Measurements from ENCODE around the gene LRMDA. TPM values are rescaled to one million over a fixed set of nuclear protein-coding genes. Genes with fewer than 3 reads are reported as not detected.

The LRMDA gene
- total and polyA plus RNA-seq, 2 donors (not counting 3 experiments of a cell fraction or from before 2014, with no cell fraction given), result 9.7 to 18.0 TPM

DNA sequence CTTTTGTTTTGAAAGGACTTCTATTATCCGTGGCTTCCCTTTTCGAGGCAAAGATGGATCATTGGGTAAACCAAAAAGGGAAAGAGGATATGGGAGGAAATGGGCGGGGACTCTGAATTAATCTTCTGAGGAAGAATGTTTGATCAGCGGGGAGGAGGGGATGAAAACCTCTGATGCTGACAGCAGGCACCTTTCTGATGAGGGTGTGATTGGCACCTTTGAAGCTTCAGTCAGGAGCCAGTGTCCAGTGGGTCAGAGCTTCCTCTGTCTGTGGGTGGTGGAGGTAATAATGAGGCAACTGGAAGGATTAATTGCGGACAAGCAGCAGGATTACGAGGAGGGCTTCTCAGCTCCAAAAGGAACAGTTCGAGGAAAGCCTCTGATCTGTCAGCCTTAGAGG is 877.6 kb downstream of the LRMDA start:
- Histone ChIP-seq H3K9ac (replicated peaks; ENCODE audit: extremely low read depth, insufficient read depth, low read length) (no peak overlapping the region), H3K36me3 (ENCODE audit: control insufficient read depth in 2 of 2, extremely low read depth in 1 of 2, insufficient read depth in 2 of 2, low read length in 2 of 2) (no peaks in the 10 kb centered on the region), H3K9me3 (replicated peaks; ENCODE audit: control insufficient read depth, insufficient read depth, low read length) (no peaks in the 10 kb centered on the region), H3K9me1 (replicated peaks; ENCODE audit: control insufficient read depth, extremely low read depth, insufficient read depth, low read length) (no peaks in the 10 kb centered on the region), H3K4me1 (ENCODE audit: control insufficient read depth, extremely low read depth, insufficient read depth, low read length) (peaks cover 6% of the 10 kb centered on the region), H4K20me1 (replicated peaks; ENCODE audit: control insufficient read depth, extremely low read depth, insufficient read depth, low read length) (no peaks in the 10 kb centered on the region), H3K4me3 (replicated peaks in 1 of 3; ENCODE audit: insufficient read depth in 1 of 3, low read depth in 1 of 3, low read length in 3 of 3) (no peak overlapping the region), H3K27me3 (ENCODE audit: control insufficient read depth in 2 of 2, insufficient read depth in 2 of 2, low read length in 2 of 2) (no peaks in the 10 kb centered on the region), H3K27ac (ENCODE audit: insufficient read depth, low read depth, low read length) (no peak overlapping the region), H3K79me2 (ENCODE audit: control insufficient read depth, insufficient read depth, low read length) (no peaks in the 10 kb centered on the region), H3K4me2 (ENCODE audit: insufficient read depth, low read length) (peak overlapping the region; percentile 16), H2AFZ (ENCODE audit: low read depth, low read length) (no peak overlapping the region)
- CTCF ChIA-PET, result interaction anchor here (1.4 kb wide), 1 partner anchor 12 kb away, joined by 3 read pairs; no protein-coding TSS in a partner anchor
- dilution Hi-C loops (cut with MboI; ENCODE audit: extremely low pct_ligation_motif_present, low sequenced_read_pairs), result no loop called here
- POLR2A ChIA-PET, result no interaction called here
- intact Hi-C loops (cut with micrococcal nuclease), result no loop called here
- TF ChIP-seq EZH2 (IDR thresholded peaks at IDR 0.05; ENCODE audit: borderline replicate concordance, low read depth, low read length, severe bottlenecking) (no peak), GATA2 (IDR thresholded peaks at IDR 0.05; ENCODE audit: insufficient read depth, insufficient read length, low read depth, low read length) (no peak), POLR2AphosphoS5 (IDR thresholded peaks at IDR 0.05; ENCODE audit: insufficient read depth, low read depth, low read length) (no peak), MYC (IDR thresholded peaks at IDR 0.05; ENCODE audit: low read depth, low read length) (no peak), FOS (IDR thresholded peaks at IDR 0.05; ENCODE audit: borderline replicate concordance, insufficient read depth, low read length) (no peak)
- no TSS peak for BruUV-seq (replicated peaks)
- DNase-seq (ENCODE audit: low read depth, low spot score) (no peak), FAIRE-seq (no peak)

GRCh38 chr10:76309741-76310587 is 878.5 kb downstream of the LRMDA start:
- FAIRE-seq (no peak), DNase-seq (ENCODE audit: low read depth, low spot score) (peak; percentile 31)
- ChIA-PET CTCF (interaction anchor here (1.4 kb wide), 1 partner anchor 13 kb away, joined by 3 read pairs; no protein-coding TSS in a partner anchor), POLR2A (no interaction called here)
- Histone ChIP-seq H3K9ac (replicated peaks; ENCODE audit: extremely low read depth, insufficient read depth, low read length) (no peak overlapping the region), H3K36me3 (ENCODE audit: control insufficient read depth in 2 of 2, extremely low read depth in 1 of 2, insufficient read depth in 2 of 2, low read length in 2 of 2) (no peaks in the 10 kb centered on the region), H3K9me3 (replicated peaks; ENCODE audit: control insufficient read depth, insufficient read depth, low read length) (no peaks in the 10 kb centered on the region), H4K20me1 (replicated peaks; ENCODE audit: control insufficient read depth, extremely low read depth, insufficient read depth, low read length) (no peaks in the 10 kb centered on the region), H3K4me3 (replicated peaks in 1 of 3; ENCODE audit: insufficient read depth in 1 of 3, low read depth in 1 of 3, low read length in 3 of 3) (no peak overlapping the region), H3K27me3 (ENCODE audit: control insufficient read depth in 2 of 2, insufficient read depth in 2 of 2, low read length in 2 of 2) (no peaks in the 10 kb centered on the region), H2AFZ (ENCODE audit: low read depth, low read length) (no peak overlapping the region), H3K4me2 (ENCODE audit: insufficient read depth, low read length) (no peak overlapping the region), H3K9me1 (replicated peaks; ENCODE audit: control insufficient read depth, extremely low read depth, insufficient read depth, low read length) (no peaks in the 10 kb centered on the region), H3K79me2 (ENCODE audit: control insufficient read depth, insufficient read depth, low read length) (no peaks in the 10 kb centered on the region), H3K27ac (ENCODE audit: insufficient read depth, low read depth, low read length) (no peak overlapping the region), H3K4me1 (ENCODE audit: control insufficient read depth, extremely low read depth, insufficient read depth, low read length) (peaks cover 6% of the 10 kb centered on the region)
- intact Hi-C loops (cut with micrococcal nuclease) (loop anchor here (5.0 to 10.0 kb wide), 2 partner anchors 115 to 182 kb away; no protein-coding TSS in a partner anchor), dilution Hi-C loops (cut with MboI; ENCODE audit: extremely low pct_ligation_motif_present, low sequenced_read_pairs) (no loop called here)
- TF ChIP-seq, protein P1, sequence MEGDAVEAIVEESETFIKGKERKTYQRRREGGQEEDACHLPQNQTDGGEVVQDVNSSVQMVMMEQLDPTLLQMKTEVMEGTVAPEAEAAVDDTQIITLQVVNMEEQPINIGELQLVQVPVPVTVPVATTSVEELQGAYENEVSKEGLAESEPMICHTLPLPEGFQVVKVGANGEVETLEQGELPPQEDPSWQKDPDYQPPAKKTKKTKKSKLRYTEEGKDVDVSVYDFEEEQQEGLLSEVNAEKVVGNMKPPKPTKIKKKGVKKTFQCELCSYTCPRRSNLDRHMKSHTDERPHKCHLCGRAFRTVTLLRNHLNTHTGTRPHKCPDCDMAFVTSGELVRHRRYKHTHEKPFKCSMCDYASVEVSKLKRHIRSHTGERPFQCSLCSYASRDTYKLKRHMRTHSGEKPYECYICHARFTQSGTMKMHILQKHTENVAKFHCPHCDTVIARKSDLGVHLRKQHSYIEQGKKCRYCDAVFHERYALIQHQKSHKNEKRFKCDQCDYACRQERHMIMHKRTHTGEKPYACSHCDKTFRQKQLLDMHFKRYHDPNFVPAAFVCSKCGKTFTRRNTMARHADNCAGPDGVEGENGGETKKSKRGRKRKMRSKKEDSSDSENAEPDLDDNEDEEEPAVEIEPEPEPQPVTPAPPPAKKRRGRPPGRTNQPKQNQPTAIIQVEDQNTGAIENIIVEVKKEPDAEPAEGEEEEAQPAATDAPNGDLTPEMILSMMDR (IDR thresholded peaks at IDR 0.05; ENCODE audit: extremely low read depth in 1 of 2, insufficient read depth in 1 of 2, low read depth in 1 of 2, low read length in 2 of 2), result no peak
- TF ChIP-seq GATA2 (IDR thresholded peaks at IDR 0.05; ENCODE audit: insufficient read depth, insufficient read length, low read depth, low read length), result peak; percentile 31
- no TSS peak for BruUV-seq (replicated peaks)
